Caco-2 (cell line): Measurements from ENCODE around the gene CCDC102B. TPM values are rescaled to one million over a fixed set of nuclear protein-coding genes. Genes with fewer than 3 reads are reported as not detected.

Experiments
- BruUV-seq: library from RNA; stranded (reverse); fragments of 400-500 nt; replicated peaks from 2 replicates; lab custom pipeline; 2021; lab: Mats Ljungman, UMichigan
- CTCF ChIA-PET: fragments of 300-600 bp; sonication (Branson Sonifier 250); formaldehyde crosslinking; loops from one replicate; lab custom pipeline; 2022; ENCODE audit warnings: antibody characterized with exemption; lab: Charles Lee
- POLR2A ChIA-PET: fragments of 300-600 bp; sonication (Branson Sonifier 250); formaldehyde crosslinking; loops from one replicate; lab custom pipeline; 2022; ENCODE audit warnings: antibody characterized with exemption; lab: Charles Lee
- DNase-seq, 2 experiments: peaks; one replicate each; pipeline versions ENCODE4 v3.0.0 to v3.0.0-alpha.2; 2020 to 2022
- H3K27me3 ChIP-seq: replicated peaks from 2 replicates; pipeline ENCODE4 v1.6.0; 2011; ENCODE audit warnings: low read length; ENCODE audit not compliant: control insufficient read depth, insufficient read depth
- H3K36me3 ChIP-seq: 2 replicates; pipeline ENCODE4 v1.5.1; 2011; ENCODE audit warnings: low read length; ENCODE audit not compliant: control insufficient read depth, insufficient read depth
- H3K4me1 ChIP-seq: fragments of 250-450 bp; sonication (Bioruptor Pico); 2 replicates; pipeline ENCODE4 v1.5.1; 2020; ENCODE audit warnings: mild to moderate bottlenecking
- H3K4me3 ChIP-seq: 2 replicates; pipeline ENCODE4 v1.5.1; 2011; ENCODE audit warnings: low read depth, mild to moderate bottlenecking, control low read depth, low read length
- H3K9me3 ChIP-seq: fragments of 250-450 bp; sonication (Bioruptor Pico); 2 replicates; pipeline ENCODE4 v1.5.1; 2020; ENCODE audit warnings: mild to moderate bottlenecking, moderate library complexity
- H3K27ac Mint-ChIP-seq: one replicate; pipeline ENCODE4 v1.8.0; 2022; ENCODE audit warnings: mixed read lengths; ENCODE audit not compliant: unreplicated experiment
- H3K27me3 Mint-ChIP-seq: one replicate; pipeline ENCODE4 v1.8.0; 2022; ENCODE audit warnings: mixed read lengths; ENCODE audit not compliant: insufficient read depth, unreplicated experiment
- H3K36me3 Mint-ChIP-seq: one replicate; pipeline ENCODE4 v1.8.0; 2022; ENCODE audit warnings: mild to moderate bottlenecking, mixed read lengths; ENCODE audit not compliant: insufficient read depth, unreplicated experiment
- H3K4me1 Mint-ChIP-seq: one replicate; pipeline ENCODE4 v1.8.0; 2022; ENCODE audit warnings: low read depth, mixed read lengths; ENCODE audit not compliant: unreplicated experiment
- H3K4me3 Mint-ChIP-seq: one replicate; pipeline ENCODE4 v1.8.0; 2022; ENCODE audit warnings: mild to moderate bottlenecking, moderate library complexity, mixed read lengths; ENCODE audit not compliant: unreplicated experiment
- H3K9me3 Mint-ChIP-seq: one replicate; pipeline ENCODE4 v1.8.0; 2022; ENCODE audit warnings: mixed read lengths; ENCODE audit not compliant: unreplicated experiment
- CTCF ChIP-seq, 2 experiments: fragments of 200-600 bp in 1 of 2; IDR thresholded peaks; 1 replicate in 1 of 2; 2 replicates in 1 of 2; pipeline versions ENCODE4 v1.5.1 to v1.8.0; 2011 to 2022; ENCODE audit warnings: antibody characterized with exemption in 1 of 2, control low read depth in 1 of 2, inconsistent platforms in 1 of 2, low read depth in 1 of 2, low read length in 1 of 2, mild to moderate bottlenecking in 1 of 2, moderate library complexity in 1 of 2; ENCODE audit not compliant: insufficient read depth in 1 of 2, severe bottlenecking in 1 of 2, unreplicated experiment in 1 of 2
- intact Hi-C: fragments of 100-400 bp; cut with micrococcal nuclease; formaldehyde crosslinking; loops from one replicate; pipeline ENCODE4 v1.10.0; 2022; ENCODE audit not compliant: unreplicated experiment
- total RNA-seq: library from RNA; stranded (reverse); gene quantifications from 2 replicates; pipeline ENCODE4 v1.2.3, GENCODE V29; 2022

CCDC102B gene
- total RNA-seq, 1 experiment from 2014 or later = 1.1 TPM

- no TSS peak for BruUV-seq
- DNase-seq = no peak
- Mint-ChIP-seq H3K36me3 (no peaks in the 10 kb centered on the region), H3K27me3 (peaks cover 3% of the 10 kb centered on the region), H3K4me1 (no peaks in the 10 kb centered on the region), H3K27ac (no peak overlapping the region), H3K4me3 (no peak overlapping the region), H3K9me3 (no peaks in the 10 kb centered on the region)
- intact Hi-C loops = no loop called here
- H3K27me3 ChIP-seq = no peaks in the 10 kb centered on the region
- CTCF ChIA-PET = no interaction called here
- no peaks in the 10 kb centered on the region for H3K9me3 ChIP-seq
- TF ChIP-seq CTCF (IDR thresholded peaks at IDR 0.05; ENCODE audit: insufficient read depth in 1 of 2, low read depth in 1 of 2, low read length in 1 of 2, severe bottlenecking in 1 of 2, unreplicated experiment in 1 of 2) = no peak
- H3K4me1 ChIP-seq = no peaks in the 10 kb centered on the region
- H3K4me3 ChIP-seq = no peak overlapping the region
- no peaks in the 10 kb centered on the region for H3K36me3 ChIP-seq
- POLR2A ChIA-PET = no interaction called here
Measured at GRCh38 chr18:68826121-68826520, 28.2 kb downstream of the CCDC102B start.

GRCh38 chr18:68830256-68831045 lies 32.6 kb downstream of the CCDC102B start:
- intact Hi-C loops = no loop called here
- Mint-ChIP-seq H3K9me3 (no peaks in the 10 kb centered on the region), H3K27ac (no peak overlapping the region), H3K4me1 (no peaks in the 10 kb centered on the region), H3K36me3 (no peaks in the 10 kb centered on the region), H3K27me3 (peaks cover 6% of the 10 kb centered on the region), H3K4me3 (no peak overlapping the region)
- no peak overlapping the region for H3K4me3 ChIP-seq
- ChIA-PET CTCF (no interaction called here), POLR2A (no interaction called here)
- BruUV-seq = no TSS peak
- no peaks in the 10 kb centered on the region for H3K4me1 ChIP-seq
- no peak for DNase-seq
- H3K36me3 ChIP-seq = no peaks in the 10 kb centered on the region
- H3K27me3 ChIP-seq = no peaks in the 10 kb centered on the region
- no peak for TF ChIP-seq CTCF (IDR thresholded peaks at IDR 0.05; ENCODE audit: insufficient read depth in 1 of 2, low read depth in 1 of 2, low read length in 1 of 2, severe bottlenecking in 1 of 2, unreplicated experiment in 1 of 2)
- H3K9me3 ChIP-seq = no peaks in the 10 kb centered on the region

- BruUV-seq = no TSS peak
- Histone ChIP-seq H3K27me3 (no peaks in the 10 kb centered on the region), H3K4me3 (no peak overlapping the region), H3K9me3 (no peaks in the 10 kb centered on the region), H3K4me1 (no peaks in the 10 kb centered on the region), H3K36me3 (no peaks in the 10 kb centered on the region)
- Mint-ChIP-seq H3K27ac (no peak overlapping the region), H3K36me3 (no peaks in the 10 kb centered on the region), H3K4me3 (no peak overlapping the region), H3K4me1 (no peaks in the 10 kb centered on the region), H3K9me3 (no peaks in the 10 kb centered on the region), H3K27me3 (peaks cover 3% of the 10 kb centered on the region)
- intact Hi-C loops = no loop called here
- ChIA-PET CTCF (no interaction called here), POLR2A (no interaction called here)
- TF ChIP-seq CTCF (IDR thresholded peaks at IDR 0.05; ENCODE audit: insufficient read depth in 1 of 2, low read depth in 1 of 2, low read length in 1 of 2, severe bottlenecking in 1 of 2, unreplicated experiment in 1 of 2) = no peak
- DNase-seq = no peak
Measured at GRCh38 chr18:68833756-68834155, 35.9 kb downstream of the CCDC102B start.
